BLaER1 treated with 17β-estradiol and CSF1 and Interleukin-3, amounts not matched to agents 10 nM and 100 nM (cell line): Measurements from ENCODE around the gene EPYC.

Experiments used
- H3K27ac ChIP-seq, 11 experiments: shearing (Covaris generic); formaldehyde crosslinking; 2 replicates each; pipeline ENCODE4 v1.8.1; 2022
- H3K27me3 ChIP-seq, 11 experiments: shearing (Covaris generic); formaldehyde crosslinking; 2 replicates each; pipeline ENCODE4 v1.8.1; 2022
- H3K36me3 ChIP-seq, 11 experiments: shearing (Covaris generic); formaldehyde crosslinking; 2 replicates each; pipeline ENCODE4 v1.8.1; 2022
- H3K4me1 ChIP-seq, 10 experiments: shearing (Covaris generic); formaldehyde crosslinking; 2 replicates each; pipeline ENCODE4 v1.8.1; 2022
- H3K4me2 ChIP-seq, 11 experiments: shearing (Covaris generic); formaldehyde crosslinking; 2 replicates each; pipeline ENCODE4 v1.8.1; 2022
- H3K4me3 ChIP-seq, 10 experiments: shearing (Covaris generic); formaldehyde crosslinking; 2 replicates each; pipeline ENCODE4 v1.8.1; 2022
- H3K9ac ChIP-seq, 11 experiments: shearing (Covaris generic); formaldehyde crosslinking; 2 replicates each; pipeline ENCODE4 v1.8.1; 2022
- H3K9me3 ChIP-seq, 11 experiments: shearing (Covaris generic); formaldehyde crosslinking; replicated peaks in 1 of 11; 2 replicates each; pipeline ENCODE4 v1.8.1; 2022
- H4K20me1 ChIP-seq, 11 experiments: shearing (Covaris generic); formaldehyde crosslinking; 2 replicates each; pipeline ENCODE4 v1.8.1; 2022
- Cebpa-rat ChIP-seq, 11 experiments: shearing (Covaris generic); IDR thresholded peaks; 2 replicates each; pipeline ENCODE4 v1.8.1; 2022

The EPYC gene

GRCh38 chr12:90925562-90925961 is 79.2 kb downstream of the EPYC start:
- Histone ChIP-seq H3K9me3 (peaks cover 16 to 25% (median 18%) of the 10 kb centered on the region in 11 experiments), H3K27me3 (no peaks in the 10 kb centered on the region), H3K36me3 (no peaks in the 10 kb centered on the region), H3K27ac (no peak overlapping the region), H3K9ac (no peak overlapping the region), H3K4me2 (no peak overlapping the region), H3K4me3 (no peak overlapping the region), H4K20me1 (no peaks in the 10 kb centered on the region), H3K4me1 (0 out of 20 replicates have a peak, but pooled peaks cover 0 to 3% (median 0%) of the 10 kb centered on the region in 10 experiments)
- TF ChIP-seq Cebpa-rat (IDR thresholded peaks at IDR 0.05) = no peak

GRCh38 chr12:90924406-90924805 is 80.4 kb downstream of the EPYC start:
- no peak overlapping the region for H3K4me3 ChIP-seq
- H3K27me3 ChIP-seq = no peaks in the 10 kb centered on the region
- H3K4me2 ChIP-seq = no peak overlapping the region
- H3K36me3 ChIP-seq = no peaks in the 10 kb centered on the region
- no peak overlapping the region for H3K9ac ChIP-seq
- H3K27ac ChIP-seq = no peak overlapping the region
- no peak for TF ChIP-seq Cebpa-rat (IDR thresholded peaks at IDR 0.05)
- H3K9me3 ChIP-seq = peaks cover 4 to 14% (median 7%) of the 10 kb centered on the region in 11 experiments; a peak in 21 of 22 replicates
- no peaks in the 10 kb centered on the region for H4K20me1 ChIP-seq
- 0 out of 20 replicates have a peak, but pooled peaks cover 0 to 3% (median 0%) of the 10 kb centered on the region in 10 experiments for H3K4me1 ChIP-seq

DNA sequence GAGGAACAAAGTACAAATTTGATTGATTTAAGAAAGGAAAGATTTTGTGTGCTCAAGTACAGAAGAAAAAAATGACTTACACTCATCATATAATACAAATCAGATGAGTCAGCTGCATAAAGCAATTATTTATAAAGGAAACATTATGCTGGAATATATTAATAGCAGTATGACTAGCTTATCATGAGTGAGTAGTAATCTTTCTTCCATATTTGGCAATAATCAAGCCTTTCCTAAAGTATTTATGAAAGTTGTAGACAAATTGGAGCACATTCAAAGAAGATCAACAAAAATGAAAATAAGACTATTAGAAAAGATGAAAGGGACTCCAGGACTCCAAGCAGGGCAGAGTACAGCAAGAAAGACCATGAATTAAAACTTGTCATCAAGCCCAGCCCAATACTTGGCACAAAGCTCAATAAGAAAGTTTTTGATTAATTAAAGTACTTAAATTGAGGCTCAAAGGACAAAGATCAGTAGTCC is 82.6 kb downstream of the EPYC start:
- H3K36me3 ChIP-seq = no peaks in the 10 kb centered on the region
- H3K9ac ChIP-seq = no peak overlapping the region
- H3K27me3 ChIP-seq = no peaks in the 10 kb centered on the region
- 0 out of 20 replicates have a peak, but pooled peaks cover 0 to 3% (median 0%) of the 10 kb centered on the region in 10 experiments for H3K4me1 ChIP-seq
- no peaks in the 10 kb centered on the region for H4K20me1 ChIP-seq
- no peak overlapping the region for H3K4me2 ChIP-seq
- TF ChIP-seq Cebpa-rat (IDR thresholded peaks at IDR 0.05) = no peak
- no peak overlapping the region for H3K4me3 ChIP-seq
- no peaks in the 10 kb centered on the region for H3K9me3 ChIP-seq
- H3K27ac ChIP-seq = no peak overlapping the region

DNA sequence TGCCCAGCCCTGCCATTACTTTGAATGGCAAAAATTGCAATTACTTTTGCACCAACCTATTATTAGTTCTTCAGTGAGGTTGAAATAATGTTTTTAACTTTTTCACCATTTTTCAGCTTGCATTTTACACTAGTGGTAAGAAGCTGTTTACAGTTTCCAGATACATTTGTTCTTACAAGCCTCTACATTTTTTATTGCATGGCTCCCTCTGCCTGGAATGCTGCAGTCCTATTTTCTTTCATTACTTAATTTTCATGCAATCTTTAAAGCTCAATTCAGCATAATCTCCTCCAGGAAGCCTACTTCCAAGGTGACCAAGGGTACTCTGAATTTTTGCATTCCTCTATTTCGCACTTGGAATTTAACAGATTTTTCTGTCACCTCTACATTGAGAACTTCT is 83.2 kb downstream of the EPYC start:
- Histone ChIP-seq H3K27ac (no peak overlapping the region), H3K9me3 (no peaks in the 10 kb centered on the region), H3K4me3 (no peak overlapping the region), H3K4me2 (no peak overlapping the region), H3K4me1 (0 out of 20 replicates have a peak, but pooled peaks cover 0 to 3% (median 0%) of the 10 kb centered on the region in 10 experiments), H4K20me1 (no peaks in the 10 kb centered on the region), H3K27me3 (no peaks in the 10 kb centered on the region), H3K9ac (no peak overlapping the region), H3K36me3 (no peaks in the 10 kb centered on the region)
- no peak for TF ChIP-seq Cebpa-rat (IDR thresholded peaks at IDR 0.05)

DNA sequence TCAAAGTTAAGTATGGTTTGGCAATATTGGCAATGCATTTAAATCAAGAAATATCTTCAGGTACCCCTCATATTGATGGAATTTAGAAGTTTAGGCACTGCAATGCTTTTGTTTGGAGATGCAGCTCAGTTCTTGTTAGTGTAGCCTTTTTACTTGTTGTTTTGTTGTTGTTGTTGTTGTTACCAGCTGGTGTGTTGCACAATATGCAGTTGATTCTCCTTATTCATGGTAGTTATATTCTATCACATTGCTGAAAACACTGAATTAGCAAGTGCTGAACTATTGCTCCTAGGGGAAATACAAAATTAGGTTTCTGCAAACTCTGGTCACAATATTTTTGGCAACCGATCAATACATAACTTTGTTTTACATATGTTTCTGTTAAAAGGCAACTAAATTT is 84.5 kb downstream of the EPYC start:
- no peak overlapping the region for H3K9ac ChIP-seq
- H3K9me3 ChIP-seq = no peaks in the 10 kb centered on the region
- H3K27ac ChIP-seq = no peak overlapping the region
- H4K20me1 ChIP-seq = no peaks in the 10 kb centered on the region
- TF ChIP-seq Cebpa-rat (IDR thresholded peaks at IDR 0.05) = no peak
- no peaks in the 10 kb centered on the region for H3K36me3 ChIP-seq
- no peak overlapping the region for H3K4me3 ChIP-seq
- H3K4me2 ChIP-seq = no peak overlapping the region
- no peaks in the 10 kb centered on the region for H3K27me3 ChIP-seq
- 0 out of 20 replicates have a peak, but pooled peaks cover 0 to 3% (median 0%) of the 10 kb centered on the region in 10 experiments for H3K4me1 ChIP-seq

- H3K4me3 ChIP-seq = no peak overlapping the region
- H3K4me2 ChIP-seq = no peak overlapping the region; a peak in 1 of 22 replicates
- H3K27me3 ChIP-seq = no peaks in the 10 kb centered on the region
- H4K20me1 ChIP-seq = no peaks in the 10 kb centered on the region
- no peak overlapping the region for H3K9ac ChIP-seq
- no peaks in the 10 kb centered on the region for H3K4me1 ChIP-seq
- no peaks in the 10 kb centered on the region for H3K36me3 ChIP-seq
- no peaks in the 10 kb centered on the region for H3K9me3 ChIP-seq
- no peak overlapping the region for H3K27ac ChIP-seq
- TF ChIP-seq Cebpa-rat (IDR thresholded peaks at IDR 0.05) = no peak
Measured at GRCh38 chr12:90917431-90917830, 87.3 kb downstream of the EPYC start.

DNA sequence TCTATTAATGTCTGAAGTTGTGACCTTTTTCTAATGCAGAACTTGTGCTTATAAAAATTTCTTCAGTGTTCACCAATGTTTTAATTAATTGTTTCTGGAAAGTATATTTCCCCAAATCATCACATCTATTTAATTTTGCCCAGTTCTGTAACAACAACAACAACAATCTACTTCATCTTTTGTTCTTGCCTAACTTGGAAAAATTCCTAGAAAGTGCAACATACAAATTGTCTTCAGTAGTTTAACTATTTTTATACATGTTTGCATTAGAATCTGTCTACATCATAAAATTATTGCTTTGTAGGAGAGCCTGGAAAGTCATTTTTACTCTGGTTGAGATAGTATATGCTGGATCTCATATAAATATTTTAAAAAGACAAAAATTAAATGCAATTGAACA is 88.3 kb downstream of the EPYC start:
- Histone ChIP-seq H3K36me3 (no peaks in the 10 kb centered on the region), H3K4me2 (no peak overlapping the region), H3K27ac (no peak overlapping the region), H3K27me3 (no peaks in the 10 kb centered on the region), H3K4me1 (no peaks in the 10 kb centered on the region), H4K20me1 (no peaks in the 10 kb centered on the region), H3K9ac (no peak overlapping the region), H3K4me3 (no peak overlapping the region), H3K9me3 (no peaks in the 10 kb centered on the region)
- TF ChIP-seq Cebpa-rat (IDR thresholded peaks at IDR 0.05) = no peak

- H4K20me1 ChIP-seq = no peaks in the 10 kb centered on the region
- no peak overlapping the region for H3K4me2 ChIP-seq
- H3K4me1 ChIP-seq = no peaks in the 10 kb centered on the region
- H3K36me3 ChIP-seq = no peaks in the 10 kb centered on the region
- no peak overlapping the region for H3K4me3 ChIP-seq
- H3K27ac ChIP-seq = no peak overlapping the region
- no peak overlapping the region for H3K9ac ChIP-seq
- H3K27me3 ChIP-seq = no peaks in the 10 kb centered on the region
- no peak for TF ChIP-seq Cebpa-rat (IDR thresholded peaks at IDR 0.05)
- H3K9me3 ChIP-seq = no peaks in the 10 kb centered on the region
Measured at GRCh38 chr12:90915353-90915752, 89.4 kb downstream of the EPYC start.
